ENCODE data around the gene AMZ2.
"Not testable (repeated sequence)": the region's sequence is repeated elsewhere in the genome, so short reads cannot be mapped to it uniquely, and the experiment has no call there.

The AMZ2 gene

DNA sequence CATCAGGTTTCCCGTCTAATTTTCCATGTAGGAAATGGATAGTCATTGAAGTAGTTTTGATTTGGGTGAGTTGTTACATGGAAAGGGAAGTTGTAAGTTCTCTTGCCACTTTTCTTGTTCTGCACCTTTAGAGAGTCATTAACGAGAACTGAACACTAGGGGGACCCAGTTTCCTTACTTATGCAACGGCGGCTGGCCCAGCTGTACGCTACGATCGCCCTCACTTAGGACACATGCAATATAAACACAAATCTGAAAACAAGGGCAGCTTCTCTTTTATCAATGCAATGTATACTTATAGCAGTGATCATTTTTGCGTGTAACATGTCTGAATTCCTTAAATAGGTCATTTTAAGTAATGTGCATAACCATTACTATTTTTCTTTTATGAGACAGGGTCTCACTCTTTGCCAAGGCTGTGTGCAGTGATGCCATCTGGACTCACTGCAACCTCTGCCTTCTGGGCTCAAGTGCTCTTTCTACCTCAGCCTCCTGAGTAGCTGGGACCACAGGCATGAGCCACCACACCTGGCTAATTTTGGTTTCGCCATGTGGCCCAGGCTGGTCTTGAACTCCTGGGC is 15.3 kb downstream of the AMZ2 start:
- not testable (repeated sequence) for H3K4me3 ChIP-seq (replicated peaks; ENCODE audit: low read depth, low read length)
- TF ChIP-seq, protein P1, sequence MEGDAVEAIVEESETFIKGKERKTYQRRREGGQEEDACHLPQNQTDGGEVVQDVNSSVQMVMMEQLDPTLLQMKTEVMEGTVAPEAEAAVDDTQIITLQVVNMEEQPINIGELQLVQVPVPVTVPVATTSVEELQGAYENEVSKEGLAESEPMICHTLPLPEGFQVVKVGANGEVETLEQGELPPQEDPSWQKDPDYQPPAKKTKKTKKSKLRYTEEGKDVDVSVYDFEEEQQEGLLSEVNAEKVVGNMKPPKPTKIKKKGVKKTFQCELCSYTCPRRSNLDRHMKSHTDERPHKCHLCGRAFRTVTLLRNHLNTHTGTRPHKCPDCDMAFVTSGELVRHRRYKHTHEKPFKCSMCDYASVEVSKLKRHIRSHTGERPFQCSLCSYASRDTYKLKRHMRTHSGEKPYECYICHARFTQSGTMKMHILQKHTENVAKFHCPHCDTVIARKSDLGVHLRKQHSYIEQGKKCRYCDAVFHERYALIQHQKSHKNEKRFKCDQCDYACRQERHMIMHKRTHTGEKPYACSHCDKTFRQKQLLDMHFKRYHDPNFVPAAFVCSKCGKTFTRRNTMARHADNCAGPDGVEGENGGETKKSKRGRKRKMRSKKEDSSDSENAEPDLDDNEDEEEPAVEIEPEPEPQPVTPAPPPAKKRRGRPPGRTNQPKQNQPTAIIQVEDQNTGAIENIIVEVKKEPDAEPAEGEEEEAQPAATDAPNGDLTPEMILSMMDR (IDR thresholded peaks at IDR 0.05; ENCODE audit: low read length, missing control alignments), result peak; percentile 43
- peak; percentile 55 for DNase-seq (ENCODE audit: low read depth)

DNA sequence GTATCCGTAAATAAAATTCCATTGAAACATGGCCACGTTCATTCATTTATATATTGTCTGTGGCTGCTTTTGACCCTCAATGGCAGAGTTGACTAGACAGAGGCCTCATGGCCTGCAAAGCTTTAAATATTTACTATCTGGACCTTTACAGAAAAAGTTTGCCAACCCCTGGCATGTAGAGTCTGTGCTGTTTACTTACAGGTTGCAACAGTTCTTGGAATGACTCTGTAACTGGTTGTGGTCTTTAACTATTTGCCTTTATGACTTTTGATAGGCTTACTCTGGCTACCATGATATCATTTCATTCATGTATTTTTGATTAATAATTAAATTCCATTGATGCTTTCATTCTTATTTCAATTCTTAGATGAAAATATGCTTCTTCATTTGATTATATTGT is 18.0 kb downstream of the AMZ2 start:
- not testable (repeated sequence) for DNase-seq (ENCODE audit: low read depth); H3K4me3 ChIP-seq (replicated peaks; ENCODE audit: low read depth, low read length)

DNA sequence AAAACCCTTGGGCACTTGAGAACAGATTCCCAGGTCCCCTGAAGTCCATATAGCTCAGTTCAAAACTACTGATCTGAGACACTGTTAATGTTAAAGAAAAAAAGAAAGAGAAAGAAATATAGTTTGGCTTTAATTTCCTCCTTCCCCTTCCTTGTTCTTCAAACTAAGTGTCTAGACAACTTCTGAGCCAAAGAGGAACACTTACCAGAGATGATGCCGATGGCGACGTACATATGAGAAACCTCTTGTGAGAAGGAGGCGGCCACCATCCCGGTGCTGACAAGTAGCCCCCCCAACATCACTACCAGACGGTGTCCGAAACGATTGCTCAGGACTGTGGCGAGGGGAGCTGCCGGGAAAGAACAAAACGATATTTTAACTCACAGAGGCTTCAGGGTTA is 25.9 kb downstream of the AMZ2 start:
- H3K4me3 ChIP-seq (replicated peaks; ENCODE audit: low read depth, low read length), result no peak overlapping the region
- TF ChIP-seq, protein P1 (IDR thresholded peaks at IDR 0.05; ENCODE audit: low read length, missing control alignments), result no peak
- no peak for DNase-seq (ENCODE audit: low read depth)

DNA sequence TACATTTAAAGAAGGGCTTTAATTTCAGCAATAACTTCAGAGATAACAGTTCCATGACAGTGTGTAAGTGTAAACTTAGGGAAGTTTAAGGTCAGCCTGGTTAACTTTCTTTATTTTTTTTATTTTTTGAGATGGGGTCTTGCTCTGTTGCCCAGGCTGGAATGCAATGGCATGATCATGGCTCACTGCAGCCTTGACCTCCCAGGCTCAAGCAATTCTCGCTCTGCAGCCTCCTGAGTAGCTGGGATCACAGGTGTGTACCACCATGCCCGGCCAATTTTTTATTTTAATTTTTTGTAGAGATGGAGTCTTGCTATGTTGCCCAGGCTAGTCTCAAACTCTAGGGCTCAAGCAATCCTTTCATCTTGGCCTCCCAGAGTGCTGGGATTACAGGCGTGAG is 28.5 kb downstream of the AMZ2 start:
- H3K4me3 ChIP-seq (replicated peaks; ENCODE audit: low read depth, low read length); DNase-seq (ENCODE audit: low read depth): not testable (repeated sequence)

DNA sequence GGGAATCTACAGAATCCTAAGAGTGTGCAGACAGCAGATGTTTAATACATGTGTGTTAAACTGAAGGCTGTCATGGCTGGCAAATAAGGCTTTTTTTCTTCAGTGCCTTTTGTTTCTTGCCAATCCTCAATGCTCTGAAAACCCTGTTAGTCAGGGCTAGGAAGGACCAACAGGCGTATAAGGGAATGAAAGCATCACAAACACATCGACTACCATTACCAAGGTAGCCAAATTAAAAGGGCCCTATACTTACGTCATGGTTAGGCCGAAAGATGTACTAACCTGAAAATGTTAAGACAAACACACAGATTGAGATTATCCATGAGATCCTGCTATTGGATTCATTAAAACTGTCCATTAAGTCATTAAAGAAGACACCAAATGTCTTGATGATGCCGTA is 30.0 kb downstream of the AMZ2 start:
- TF ChIP-seq, protein P1 (IDR thresholded peaks at IDR 0.05; ENCODE audit: low read length, missing control alignments), result no peak
- no peak overlapping the region for H3K4me3 ChIP-seq (replicated peaks; ENCODE audit: low read depth, low read length)
- DNase-seq (ENCODE audit: low read depth), result no peak

DNA sequence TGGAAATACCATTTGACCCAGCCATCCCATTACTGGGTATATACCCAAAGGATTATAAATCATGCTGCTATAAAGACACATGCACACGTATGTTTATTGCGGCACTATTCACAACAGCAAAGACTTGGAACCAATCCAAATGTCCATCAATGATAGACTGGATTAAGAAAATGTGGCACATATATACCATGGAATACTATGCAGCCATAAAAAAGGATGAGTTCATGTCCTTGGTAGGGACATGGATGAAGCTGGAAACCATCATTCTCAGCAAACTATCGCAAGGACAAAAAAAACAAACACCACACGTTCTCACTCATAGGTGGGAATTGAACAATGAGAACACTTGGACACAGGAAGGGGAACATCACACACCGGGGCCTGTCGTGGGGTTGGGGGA is 34.1 kb downstream of the AMZ2 start:
- H3K4me3 ChIP-seq (replicated peaks; ENCODE audit: low read depth, low read length); DNase-seq (ENCODE audit: low read depth): not testable (repeated sequence)

DNA sequence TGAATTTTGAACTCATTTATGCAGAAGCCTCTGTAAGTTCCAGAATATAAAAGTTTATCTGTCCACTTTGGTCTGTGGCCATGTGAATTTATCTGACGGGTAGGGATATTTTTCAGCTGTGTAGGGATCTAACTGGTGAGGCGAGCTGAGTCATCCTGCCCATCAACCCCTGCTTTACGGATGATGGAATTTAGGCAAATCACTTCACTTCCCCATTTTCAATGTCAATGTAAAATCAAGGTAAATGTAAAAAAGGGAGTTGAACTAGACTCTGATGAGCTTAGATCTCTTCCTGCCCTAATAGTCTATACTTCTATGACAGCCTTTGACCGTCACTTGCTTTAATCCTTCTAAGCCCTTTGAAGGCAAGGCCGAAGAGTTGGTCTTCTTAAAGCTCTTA is 40.5 kb downstream of the AMZ2 start:
- DNase-seq (ENCODE audit: low read depth), result no peak
- H3K4me3 ChIP-seq (replicated peaks; ENCODE audit: low read depth, low read length), result no peak overlapping the region
- TF ChIP-seq, protein P1 (IDR thresholded peaks at IDR 0.05; ENCODE audit: low read length, missing control alignments), result no peak

DNA sequence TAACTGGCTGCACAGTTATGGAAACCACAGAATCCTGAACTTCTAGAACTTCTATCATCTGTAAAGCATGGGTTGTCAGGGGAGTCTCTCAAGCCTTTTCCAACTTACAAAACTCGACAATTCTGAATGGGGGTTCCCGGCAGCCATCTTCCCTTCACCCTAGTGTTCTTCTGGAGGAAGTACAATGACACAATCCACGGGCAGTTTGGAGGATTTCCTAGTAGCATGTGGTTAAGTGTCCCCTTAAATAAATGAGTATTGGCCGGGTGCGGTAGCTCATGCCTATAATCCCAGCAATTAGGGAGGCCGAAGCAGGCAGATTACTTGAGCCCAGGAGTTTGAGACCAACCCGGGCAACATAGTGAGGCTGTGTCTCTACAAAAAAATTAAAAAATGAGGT is 41.0 kb downstream of the AMZ2 start:
- H3K4me3 ChIP-seq (replicated peaks; ENCODE audit: low read depth, low read length), result no peak overlapping the region
- TF ChIP-seq, protein P1 (IDR thresholded peaks at IDR 0.05; ENCODE audit: low read length, missing control alignments), result no peak
- DNase-seq (ENCODE audit: low read depth), result no peak

DNA sequence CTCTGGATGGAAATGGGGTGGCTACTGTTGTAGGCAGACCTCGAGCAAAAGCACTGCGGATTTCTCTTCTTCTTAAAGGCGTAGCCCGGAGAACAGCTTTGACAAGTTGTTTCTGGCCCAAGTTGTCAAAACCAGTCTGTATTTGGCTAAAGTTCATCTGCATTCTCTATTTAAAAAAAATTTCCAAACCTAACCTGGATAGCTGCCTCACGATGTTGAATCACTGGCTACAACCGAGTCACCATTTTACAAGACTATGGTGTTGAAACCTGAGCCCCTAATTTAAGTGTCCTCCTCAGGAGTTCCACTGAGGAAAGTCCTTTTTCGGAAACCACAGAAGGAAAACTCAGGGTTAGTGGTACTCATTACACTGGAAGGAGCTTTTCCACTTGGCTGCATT is 41.6 kb downstream of the AMZ2 start:
- no peak for DNase-seq (ENCODE audit: low read depth)
- no peak overlapping the region for H3K4me3 ChIP-seq (replicated peaks; ENCODE audit: low read depth, low read length)
- TF ChIP-seq, protein P1 (IDR thresholded peaks at IDR 0.05; ENCODE audit: low read length, missing control alignments), result no peak
